Sigmoid colon (tissue), 3 donors: ENCODE results near the gene NYNRIN.

Experiments used
- CTCF ChIP-seq, 4 experiments: fragments of 450-650 bp in 3 of 4; fragments of 200-600 bp in 1 of 4; IDR thresholded peaks; one replicate each; pipeline ENCODE4 v1.5.1; 2016 to 2019; ENCODE audit warnings: antibody characterized with exemption in 4 of 4, mild to moderate bottlenecking in 3 of 4, moderate library complexity in 2 of 4
- POLR2A ChIP-seq, 2 donors: fragments of 450-650 bp; IDR thresholded peaks; one replicate each; pipeline ENCODE4 v1.6.1; 2016; ENCODE audit warnings: antibody characterized with exemption in 2 of 2, mild to moderate bottlenecking in 2 of 2, moderate library complexity in 2 of 2

- no peak for TF ChIP-seq POLR2A (IDR thresholded peaks at IDR 0.05)
- no peak for TF ChIP-seq CTCF (IDR thresholded peaks at IDR 0.05)
Observed at GRCh38 chr14:24434676-24435075, 35.9 kb downstream of the NYNRIN start.
